Osteoblast (primary cell): ENCODE data around the gene CCDC107. TPM values are rescaled to one million over a fixed set of nuclear protein-coding genes. Genes with fewer than 3 reads are reported as not detected.

Source experiments
- DNase-seq: peaks from one replicate; pipeline ENCODE4 v3.0.0; 2011; ENCODE audit warnings: low spot score, mixed read lengths; ENCODE audit not compliant: insufficient read length; ENCODE audit errors: missing footprints
- H2AFZ ChIP-seq: 2 replicates; pipeline ENCODE4 v1.6.0; 2011; ENCODE audit warnings: mild to moderate bottlenecking, low read length
- H3K27ac ChIP-seq: 2 replicates; pipeline ENCODE4 v1.5.1; 2011; ENCODE audit warnings: mild to moderate bottlenecking, low read depth, low read length, moderate library complexity
- H3K27me3 ChIP-seq: 2 replicates; pipeline ENCODE4 v1.6.0; 2012; ENCODE audit warnings: mild to moderate bottlenecking, control low read depth, inconsistent platforms, low read length, moderate library complexity; ENCODE audit not compliant: insufficient read depth
- H3K36me3 ChIP-seq: 2 replicates; pipeline ENCODE4 v1.5.1; 2011; ENCODE audit warnings: mild to moderate bottlenecking, low read length, control low read depth, moderate library complexity; ENCODE audit not compliant: insufficient read depth
- H3K4me1 ChIP-seq: 2 replicates; pipeline ENCODE4 v1.5.1; 2011; ENCODE audit warnings: mild to moderate bottlenecking, low read length, control low read depth, moderate library complexity; ENCODE audit not compliant: insufficient read depth
- H3K4me2 ChIP-seq: 2 replicates; pipeline ENCODE4 v1.6.0; 2011; ENCODE audit warnings: mild to moderate bottlenecking, low read length; ENCODE audit not compliant: insufficient read depth
- H3K4me3 ChIP-seq: fragments of 200-600 bp; sonication (generic); 3 replicates; pipeline ENCODE4 v1.5.1; 2012; ENCODE audit warnings: mild to moderate bottlenecking, low read length, inconsistent platforms; ENCODE audit not compliant: insufficient read depth
- H3K79me2 ChIP-seq: 2 replicates; pipeline ENCODE4 v1.6.0; 2012; ENCODE audit warnings: mild to moderate bottlenecking, low read length, control low read depth, inconsistent platforms; ENCODE audit not compliant: insufficient read depth
- H3K9me3 ChIP-seq: 2 replicates; pipeline ENCODE4 v1.5.1; 2011; ENCODE audit warnings: low read depth, low read length, control low read depth
- H4K20me1 ChIP-seq: 2 replicates; pipeline ENCODE4 v1.6.0; 2012; ENCODE audit warnings: mild to moderate bottlenecking, low read length, control low read depth; ENCODE audit not compliant: insufficient read depth
- total RNA-seq: library from RNA; depleted of rRNA; stranded (reverse); fragments of >200 nt; gene quantifications from 2 replicates; pipeline ENCODE4 v1.2.3, GENCODE V29; 2012
- TF ChIP-seq, protein P1 (sequence below): IDR thresholded peaks from 2 replicates; pipeline ENCODE4 v1.5.1; 2011; ENCODE audit warnings: mild to moderate bottlenecking, low read depth, low read length, moderate library complexity; ENCODE audit errors: extremely low read depth

CCDC107 gene
- total RNA-seq, 1 donor: 15.6 TPM

DNA sequence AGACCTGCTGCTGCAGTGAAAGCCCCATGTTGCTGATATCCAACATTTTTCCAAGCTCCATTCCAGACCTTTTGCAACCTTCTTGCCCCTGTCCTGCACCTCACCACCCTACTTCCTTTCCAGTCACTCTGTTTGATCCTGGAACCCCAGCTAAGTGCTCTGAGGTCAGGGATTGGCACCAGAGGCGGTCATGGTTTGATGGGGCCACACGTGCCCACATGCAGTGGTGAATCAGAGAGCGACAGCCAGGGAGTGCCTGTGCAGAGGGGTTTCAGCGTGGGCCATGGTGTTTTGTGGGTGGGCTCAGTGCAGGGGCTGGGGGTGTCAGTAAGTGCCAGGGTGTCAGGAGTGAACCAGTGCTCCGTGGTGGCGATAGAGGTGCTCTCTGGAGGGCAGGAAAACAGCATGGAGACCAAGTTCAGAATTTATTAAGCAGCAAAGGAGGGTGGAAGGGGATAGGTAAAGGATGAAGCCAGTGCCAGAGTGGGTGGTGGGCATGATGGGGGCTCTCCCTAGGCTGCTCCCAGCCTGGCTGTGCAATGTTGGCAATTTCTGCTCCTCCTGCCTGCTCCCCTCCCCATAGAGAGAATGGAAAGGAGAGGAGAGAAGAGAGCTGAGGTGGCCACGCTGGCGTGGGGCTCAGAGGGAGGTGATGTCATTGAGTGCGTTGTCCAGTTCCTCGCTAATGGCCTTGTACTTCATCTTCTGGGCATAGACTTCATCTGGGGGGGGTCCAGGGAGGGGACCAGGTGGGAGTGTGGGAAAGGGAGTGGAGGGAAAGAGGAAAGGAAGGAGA lies 24.6 kb downstream of the CCDC107 start:
- peaks cover 71% of the 10 kb centered on the region for H4K20me1 ChIP-seq
- peak overlapping the region; percentile 19 for H3K27ac ChIP-seq
- TF ChIP-seq, protein P1, sequence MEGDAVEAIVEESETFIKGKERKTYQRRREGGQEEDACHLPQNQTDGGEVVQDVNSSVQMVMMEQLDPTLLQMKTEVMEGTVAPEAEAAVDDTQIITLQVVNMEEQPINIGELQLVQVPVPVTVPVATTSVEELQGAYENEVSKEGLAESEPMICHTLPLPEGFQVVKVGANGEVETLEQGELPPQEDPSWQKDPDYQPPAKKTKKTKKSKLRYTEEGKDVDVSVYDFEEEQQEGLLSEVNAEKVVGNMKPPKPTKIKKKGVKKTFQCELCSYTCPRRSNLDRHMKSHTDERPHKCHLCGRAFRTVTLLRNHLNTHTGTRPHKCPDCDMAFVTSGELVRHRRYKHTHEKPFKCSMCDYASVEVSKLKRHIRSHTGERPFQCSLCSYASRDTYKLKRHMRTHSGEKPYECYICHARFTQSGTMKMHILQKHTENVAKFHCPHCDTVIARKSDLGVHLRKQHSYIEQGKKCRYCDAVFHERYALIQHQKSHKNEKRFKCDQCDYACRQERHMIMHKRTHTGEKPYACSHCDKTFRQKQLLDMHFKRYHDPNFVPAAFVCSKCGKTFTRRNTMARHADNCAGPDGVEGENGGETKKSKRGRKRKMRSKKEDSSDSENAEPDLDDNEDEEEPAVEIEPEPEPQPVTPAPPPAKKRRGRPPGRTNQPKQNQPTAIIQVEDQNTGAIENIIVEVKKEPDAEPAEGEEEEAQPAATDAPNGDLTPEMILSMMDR: no peak
- peaks cover 47% of the 10 kb centered on the region for H3K4me1 ChIP-seq
- peaks cover 66% of the 10 kb centered on the region for H3K36me3 ChIP-seq
- H3K4me2 ChIP-seq: no peak overlapping the region
- DNase-seq: peak; percentile 60
- no peak overlapping the region for H3K4me3 ChIP-seq
- no peak overlapping the region for H2AFZ ChIP-seq
- H3K79me2 ChIP-seq: peaks cover 32% of the 10 kb centered on the region
- H3K9me3 ChIP-seq: no peaks in the 10 kb centered on the region
- H3K27me3 ChIP-seq: no peaks in the 10 kb centered on the region

DNA sequence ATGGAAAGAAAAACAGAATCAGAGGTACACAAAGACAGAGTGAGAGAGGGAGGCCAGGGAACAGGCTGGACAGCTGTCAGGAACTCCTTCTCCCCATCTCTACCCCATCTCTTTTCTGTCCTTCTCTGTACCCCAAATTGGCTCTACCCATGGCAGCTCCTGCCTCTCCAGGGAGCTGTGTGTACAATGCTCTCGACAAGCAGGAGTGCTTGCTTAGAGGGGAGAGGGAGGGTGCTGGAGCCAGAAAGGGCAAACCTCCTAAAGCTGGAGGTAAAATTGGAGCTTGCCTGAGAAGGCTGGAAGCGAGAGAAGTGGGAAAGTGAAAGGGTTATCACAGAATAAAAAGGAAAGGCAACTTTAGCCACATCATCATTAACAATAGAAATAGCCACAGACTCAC lies 25.2 kb downstream of the CCDC107 start:
- peaks cover 53% of the 10 kb centered on the region for H3K4me1 ChIP-seq
- DNase-seq: peak; percentile 30
- H3K27ac ChIP-seq: peak overlapping the region; percentile 19
- peaks cover 72% of the 10 kb centered on the region for H3K36me3 ChIP-seq
- TF ChIP-seq, protein P1: no peak
- H2AFZ ChIP-seq: no peak overlapping the region
- H3K79me2 ChIP-seq: peaks cover 38% of the 10 kb centered on the region
- H3K9me3 ChIP-seq: no peaks in the 10 kb centered on the region
- no peak overlapping the region for H3K4me2 ChIP-seq
- H4K20me1 ChIP-seq: peaks cover 77% of the 10 kb centered on the region
- no peaks in the 10 kb centered on the region for H3K27me3 ChIP-seq
- H3K4me3 ChIP-seq: no peak overlapping the region

DNA sequence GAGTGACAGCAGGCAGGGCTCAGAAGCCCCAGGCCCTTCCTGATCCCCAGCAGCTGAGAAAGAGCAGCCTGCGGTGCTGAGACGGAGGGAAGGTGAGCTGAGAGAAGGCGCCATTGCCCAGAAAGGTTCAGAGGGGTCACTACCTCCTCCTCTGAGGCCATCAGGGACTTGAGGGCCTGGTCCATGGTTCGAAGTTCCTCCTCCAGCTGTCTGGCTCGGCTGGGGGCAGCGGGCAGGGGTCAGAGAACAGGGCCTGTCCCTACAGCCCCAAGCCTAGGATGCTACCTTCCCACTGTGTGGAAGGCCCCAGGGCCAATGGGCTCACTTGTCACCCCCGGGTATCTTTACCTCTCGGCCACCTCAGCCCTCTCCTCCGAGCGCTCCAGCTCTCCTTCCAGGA lies 26.8 kb downstream of the CCDC107 start:
- DNase-seq: peak; percentile 31
- Histone ChIP-seq H3K9me3 (no peaks in the 10 kb centered on the region), H3K27me3 (no peaks in the 10 kb centered on the region), H3K4me3 (peak overlapping the region; percentile 1), H4K20me1 (peaks cover 91% of the 10 kb centered on the region), H3K27ac (no peak overlapping the region), H3K4me2 (peak overlapping the region; percentile 1), H3K4me1 (peaks cover 56% of the 10 kb centered on the region), H3K79me2 (peaks cover 52% of the 10 kb centered on the region), H3K36me3 (peaks cover 75% of the 10 kb centered on the region), H2AFZ (no peak overlapping the region)
- TF ChIP-seq, protein P1: no peak

DNA sequence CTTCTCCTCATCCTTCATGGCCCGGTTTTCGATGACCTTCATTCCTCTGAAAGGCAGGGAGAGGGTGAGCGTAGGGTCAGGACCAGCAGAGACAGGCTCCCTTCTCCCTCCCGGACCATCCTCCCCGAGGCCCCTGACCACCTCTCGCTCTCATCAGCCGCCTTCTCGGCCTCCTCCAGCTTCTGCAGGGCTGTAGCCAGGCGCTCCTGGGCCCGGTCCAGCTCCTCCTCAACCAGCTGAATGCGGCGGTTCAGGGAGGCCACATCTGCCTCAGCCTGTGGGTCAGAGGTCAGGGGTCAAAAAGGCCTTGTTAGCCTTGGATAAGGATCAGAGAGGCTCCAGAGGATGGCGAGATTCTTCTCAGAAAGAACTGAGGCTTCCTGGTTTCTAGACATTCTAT lies 27.4 kb downstream of the CCDC107 start:
- TF ChIP-seq, protein P1: no peak
- Histone ChIP-seq H3K4me3 (peak overlapping the region; percentile 27), H3K4me1 (peaks cover 56% of the 10 kb centered on the region), H3K36me3 (peaks cover 75% of the 10 kb centered on the region), H3K79me2 (peaks cover 52% of the 10 kb centered on the region), H3K27ac (peak overlapping the region; percentile 33), H2AFZ (no peak overlapping the region), H3K27me3 (no peaks in the 10 kb centered on the region), H3K9me3 (no peaks in the 10 kb centered on the region), H4K20me1 (peaks cover 90% of the 10 kb centered on the region), H3K4me2 (peak overlapping the region; percentile 1)
- peak; percentile 17 for DNase-seq
